Measurements from ENCODE around the gene C11orf24.
"Not testable (repeated sequence)": the region's sequence is repeated elsewhere in the genome, so short reads cannot be mapped to it uniquely, and the experiment has no call there.

C11orf24 gene

DNA sequence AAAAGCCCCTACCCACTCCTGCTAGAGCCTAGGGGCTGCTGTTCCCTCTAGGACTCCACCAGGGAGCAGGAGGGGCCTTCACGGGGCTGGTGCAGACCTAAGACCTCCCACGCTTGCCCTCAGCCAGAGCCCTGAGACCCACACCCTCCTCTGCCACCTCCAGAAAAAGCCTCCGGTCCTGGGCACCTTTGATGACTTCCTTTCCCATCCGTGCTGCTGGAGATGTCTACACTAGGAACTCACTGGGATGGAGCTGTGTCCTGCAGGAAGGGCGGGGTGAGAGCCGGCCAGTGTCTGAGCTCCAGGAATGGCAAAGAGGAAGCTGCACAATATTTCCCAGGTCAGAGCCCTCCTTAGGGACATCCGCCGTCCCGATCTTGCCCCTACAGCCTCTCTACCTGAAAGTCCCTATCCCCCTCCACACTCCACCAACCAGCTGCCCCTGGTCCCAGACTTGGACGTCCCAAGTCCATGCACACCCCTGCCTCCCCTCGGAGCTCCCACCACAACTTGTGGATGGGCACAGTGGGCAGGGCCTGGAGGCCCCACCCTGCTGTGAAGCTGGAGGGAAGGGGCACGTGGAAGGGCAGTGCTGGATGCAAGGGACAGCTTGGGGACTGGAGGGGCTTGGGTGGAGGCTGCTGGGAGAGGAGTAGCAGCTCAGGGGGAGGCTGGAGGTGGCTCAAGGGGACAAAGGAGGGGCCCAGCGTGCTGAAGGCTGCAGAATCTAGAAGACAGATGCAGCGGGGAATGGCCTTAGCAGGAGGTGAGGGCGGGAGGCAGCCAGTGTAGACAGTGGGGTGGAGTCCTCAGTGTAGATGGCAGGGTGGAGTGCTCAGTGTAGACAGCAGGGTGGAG, 27.1 kb upstream of the C11orf24 start:
- no peak for ATAC-seq
- DNase-seq, result no peak

DNA sequence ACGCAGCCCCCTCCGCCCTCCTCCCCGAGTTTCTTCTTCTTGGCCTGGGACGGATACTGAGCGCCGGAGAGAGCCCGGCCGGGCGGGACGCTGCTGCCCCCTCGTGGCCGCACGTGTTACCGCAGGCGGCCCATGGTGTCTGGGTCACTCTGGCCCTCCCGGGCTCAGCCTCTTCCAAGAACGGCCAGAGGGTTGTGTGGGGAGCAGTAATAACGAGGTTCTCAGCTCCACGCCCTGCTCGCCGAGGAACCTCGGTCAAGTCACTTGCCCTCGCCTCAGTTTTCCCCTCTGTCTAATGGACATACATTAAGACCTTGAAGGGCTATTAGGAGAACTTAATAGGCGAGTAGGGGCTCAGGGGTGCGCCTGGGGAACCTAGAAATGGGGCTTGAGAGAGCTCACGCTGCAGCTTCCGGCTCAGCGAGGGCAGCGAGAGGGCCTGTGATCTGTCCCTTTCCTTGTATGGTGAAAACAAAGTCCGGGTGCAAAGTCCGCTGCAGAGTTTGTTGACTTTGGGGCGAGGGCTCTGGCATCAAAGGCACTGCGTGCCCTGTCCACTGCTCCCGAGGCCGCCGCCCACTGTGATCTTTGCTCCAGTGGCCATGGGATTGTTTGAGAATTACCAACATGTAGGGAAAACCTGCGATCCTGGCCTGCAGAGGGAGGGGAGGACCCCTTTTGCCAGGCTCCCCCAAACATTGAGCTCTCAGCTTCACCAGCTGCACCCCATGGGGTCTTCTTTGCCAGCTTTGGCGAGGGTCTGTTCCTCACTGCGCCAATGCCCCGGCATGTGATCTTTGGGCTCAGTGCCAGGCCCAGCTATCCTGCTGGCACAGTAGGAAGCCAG, 26.3 kb upstream of the C11orf24 start:
- ATAC-seq (peak; percentile 94), DNase-seq (peak; percentile 82)

DNA sequence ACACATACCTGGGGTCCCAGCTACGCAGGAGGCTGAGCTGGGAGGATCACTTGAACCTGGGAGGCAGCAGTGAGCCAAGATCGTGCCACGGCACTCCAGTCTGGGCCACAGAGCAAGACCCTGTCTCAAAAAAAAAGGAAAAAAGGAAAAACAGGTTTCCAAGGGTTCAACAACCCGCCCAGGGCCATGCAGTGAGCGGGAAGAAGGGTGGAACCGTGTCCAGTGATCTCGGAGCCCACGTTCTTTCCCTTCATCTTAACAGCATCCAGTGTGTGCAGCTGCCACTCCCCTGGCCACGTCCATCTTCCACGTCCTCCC, 25.7 kb upstream of the C11orf24 start:
- ATAC-seq (no peak), DNase-seq (no peak)

DNA sequence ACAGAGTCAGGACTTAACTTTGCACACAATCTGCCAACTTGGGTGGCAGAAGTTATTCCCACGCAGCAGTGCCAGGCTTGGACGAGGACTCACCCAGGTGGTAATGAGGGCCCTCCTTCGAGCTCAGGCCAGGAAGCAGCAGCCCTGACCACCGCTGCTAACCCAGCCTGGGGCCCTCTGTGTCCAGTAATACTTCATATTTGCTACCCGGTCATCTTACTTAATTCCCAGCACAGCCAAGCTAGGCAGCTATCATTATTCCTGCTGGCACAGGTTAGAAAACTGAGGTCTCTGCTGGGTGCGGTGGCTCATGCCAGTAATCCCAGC, 25.2 kb upstream of the C11orf24 start:
- DNase-seq (no peak), ATAC-seq (no peak)

DNA sequence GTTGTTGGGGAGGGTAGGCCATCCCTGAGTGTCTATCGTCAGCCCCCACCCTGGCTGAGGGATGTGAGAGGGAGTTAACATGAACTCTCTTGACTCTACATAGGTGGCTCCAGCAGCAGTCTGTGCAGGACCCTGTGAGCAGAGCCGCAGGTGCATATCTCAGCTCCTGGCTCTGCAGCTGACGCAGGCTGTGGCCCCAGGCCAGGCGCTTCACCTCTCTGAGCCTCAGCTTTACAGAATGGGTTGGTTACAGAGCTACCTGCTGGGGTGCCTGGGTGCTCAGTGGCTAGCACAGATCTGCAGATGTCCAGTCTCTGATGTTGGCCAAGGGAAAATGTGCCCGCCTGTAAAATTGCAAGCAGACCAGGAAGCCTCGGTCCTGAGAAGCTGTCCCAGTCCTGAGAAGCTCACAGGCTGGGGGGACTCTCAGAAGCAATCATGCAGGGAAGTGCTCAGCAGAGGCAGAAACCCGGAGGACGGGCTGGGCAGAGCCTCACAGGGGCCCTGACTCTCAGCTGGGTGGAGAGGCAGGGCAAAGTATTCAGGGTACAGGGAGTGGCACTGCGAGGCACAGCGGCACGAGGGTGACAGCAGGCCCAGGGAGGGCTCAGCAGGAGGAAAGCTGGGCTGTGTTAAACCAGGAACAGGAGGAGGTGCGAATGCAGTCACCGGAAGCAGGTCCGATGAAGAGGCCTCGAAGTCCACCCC, 24.7 kb upstream of the C11orf24 start:
- no peak for ATAC-seq

DNA sequence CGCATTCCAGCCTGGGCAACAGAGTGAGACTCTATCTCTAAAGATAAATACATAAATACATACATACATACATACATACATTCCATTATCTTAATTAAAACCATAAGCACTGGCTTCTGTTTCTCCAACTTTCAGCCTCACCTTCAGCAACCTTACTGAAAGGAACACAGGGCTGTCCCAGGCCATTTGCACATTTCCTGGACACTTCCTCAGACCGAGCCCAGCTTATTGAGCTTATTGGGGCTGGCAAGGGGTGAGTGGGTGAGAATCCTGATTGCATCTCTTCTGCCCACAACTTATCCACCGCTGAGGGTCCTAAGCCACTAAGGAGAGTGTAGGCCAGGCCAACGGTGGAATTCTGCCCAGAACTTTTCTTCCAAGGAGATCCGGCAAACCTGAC, 24.2 kb upstream of the C11orf24 start:
- ATAC-seq (no peak), DNase-seq (no peak)

More for the DNA sequence above, 24.7 kb upstream of the C11orf24 start:
- DNase-seq, result no peak

DNA sequence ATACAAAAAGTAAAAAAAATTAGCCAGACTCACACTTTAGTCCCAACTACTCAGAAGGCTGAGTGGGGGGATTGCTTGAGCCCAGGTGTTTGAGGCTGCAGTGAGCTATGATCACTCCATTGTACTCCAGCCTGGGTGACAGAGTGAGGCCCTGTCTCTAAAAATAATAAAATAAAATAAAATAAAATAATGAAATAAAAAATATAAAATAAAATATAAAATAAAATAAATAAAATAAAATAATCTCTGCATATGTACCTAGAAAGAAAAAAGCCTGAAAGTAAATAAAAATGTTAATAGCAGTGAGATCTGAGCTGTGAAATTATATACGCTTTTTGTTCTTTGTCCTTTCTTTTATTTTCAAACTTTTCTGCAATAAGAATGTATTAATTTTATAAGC, 23.5 kb upstream of the C11orf24 start:
- DNase-seq (no peak), ATAC-seq (no peak)

DNA sequence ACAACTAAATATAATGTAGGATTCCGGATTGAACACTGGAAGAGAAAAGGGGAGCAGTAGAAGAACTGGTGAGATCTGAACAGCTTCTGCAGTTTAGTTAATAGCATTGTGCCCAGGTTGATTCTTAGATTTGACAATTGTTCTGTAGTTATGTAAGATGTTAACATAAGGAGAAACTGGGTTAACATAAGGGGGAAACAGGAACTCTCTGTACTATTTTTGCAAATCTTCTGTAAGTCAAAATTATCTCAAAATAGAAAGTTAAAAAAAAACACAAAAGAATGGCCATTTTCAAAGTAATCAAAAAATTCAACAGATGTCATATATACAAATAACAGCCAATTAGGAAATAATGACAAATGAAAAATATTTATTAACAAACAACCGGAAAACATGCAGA, 21.9 kb upstream of the C11orf24 start:
- DNase-seq (no peak), ATAC-seq (no peak)

DNA sequence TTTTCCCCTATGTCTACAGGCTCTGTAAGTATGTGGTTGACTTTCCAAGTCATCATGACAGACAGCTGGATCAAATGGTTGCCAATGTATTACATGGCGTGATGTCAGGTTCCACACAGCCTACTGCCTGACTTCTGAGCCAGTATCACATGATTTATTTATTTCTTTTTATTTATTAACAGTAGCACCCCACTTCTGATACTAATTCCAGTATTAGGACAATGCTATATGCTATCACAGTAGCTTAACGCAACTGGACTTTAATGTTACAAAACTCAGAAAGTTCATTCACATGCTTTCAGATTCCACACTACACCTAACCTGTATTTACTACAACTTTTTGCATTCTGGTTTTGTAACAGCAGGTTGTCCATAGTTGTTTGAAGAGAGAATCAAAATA, 17.7 kb upstream of the C11orf24 start:
- no peak for DNase-seq

DNA sequence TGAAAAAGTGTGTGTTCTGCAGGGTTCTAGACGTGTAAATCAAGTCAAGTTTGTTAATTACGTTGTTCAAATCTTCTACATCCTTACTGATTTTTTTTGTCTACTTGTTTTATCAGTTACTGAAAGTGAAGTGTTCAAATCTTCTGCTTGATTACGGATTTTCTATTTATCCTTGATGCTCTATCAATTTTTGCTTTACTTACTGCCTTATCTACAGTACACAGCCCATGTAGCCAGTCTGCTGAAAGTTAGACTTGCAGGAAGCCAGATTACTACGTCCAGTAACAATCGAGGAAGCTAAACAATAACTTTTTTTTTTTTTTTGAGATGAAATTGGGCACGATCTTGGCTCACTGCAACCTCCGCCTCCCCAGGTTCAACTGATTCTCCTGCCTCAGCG, 15.6 kb upstream of the C11orf24 start:
- DNase-seq, result no peak
- no peak for ATAC-seq

More for the DNA sequence above, 17.7 kb upstream of the C11orf24 start:
- ATAC-seq, result no peak

DNA sequence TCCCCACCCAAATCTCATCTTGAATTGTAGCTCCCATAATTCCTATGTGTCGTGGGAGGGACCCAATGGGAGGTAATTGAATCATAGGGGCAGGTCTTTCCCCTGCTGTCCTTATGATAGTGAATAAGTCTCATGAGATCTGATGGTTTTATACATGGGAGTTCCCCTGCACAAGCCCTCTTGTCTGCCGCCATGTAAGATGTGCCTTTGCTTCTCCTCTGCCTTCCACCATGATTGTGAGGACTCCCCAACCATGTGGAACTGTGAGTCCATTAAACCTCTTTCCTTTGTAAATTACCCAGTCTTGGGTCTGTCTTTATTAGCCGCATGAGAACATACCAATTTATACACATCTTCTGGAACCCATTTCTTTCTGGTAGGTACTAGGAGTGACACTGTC, 12.8 kb upstream of the C11orf24 start:
- not testable (repeated sequence) for DNase-seq, ATAC-seq

DNA sequence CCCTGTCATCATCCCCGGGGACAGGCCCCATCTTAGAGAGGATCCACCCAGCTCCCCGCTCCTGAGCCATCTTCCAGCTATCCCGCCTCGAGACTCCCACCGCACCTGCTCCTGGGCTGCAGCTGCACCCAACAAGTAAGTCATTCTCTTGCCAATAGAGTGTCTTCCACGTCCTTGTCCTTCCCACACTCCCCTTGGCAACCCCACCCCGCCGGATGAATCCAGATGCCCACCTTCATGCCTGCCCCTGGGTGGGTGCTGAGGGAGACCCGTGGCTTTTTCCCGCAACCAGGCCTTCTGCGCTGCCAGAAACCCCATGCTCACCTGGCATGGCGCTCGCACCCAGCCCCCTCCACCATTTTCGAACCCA, 11.1 kb upstream of the C11orf24 start:
- DNase-seq, result no peak

DNA sequence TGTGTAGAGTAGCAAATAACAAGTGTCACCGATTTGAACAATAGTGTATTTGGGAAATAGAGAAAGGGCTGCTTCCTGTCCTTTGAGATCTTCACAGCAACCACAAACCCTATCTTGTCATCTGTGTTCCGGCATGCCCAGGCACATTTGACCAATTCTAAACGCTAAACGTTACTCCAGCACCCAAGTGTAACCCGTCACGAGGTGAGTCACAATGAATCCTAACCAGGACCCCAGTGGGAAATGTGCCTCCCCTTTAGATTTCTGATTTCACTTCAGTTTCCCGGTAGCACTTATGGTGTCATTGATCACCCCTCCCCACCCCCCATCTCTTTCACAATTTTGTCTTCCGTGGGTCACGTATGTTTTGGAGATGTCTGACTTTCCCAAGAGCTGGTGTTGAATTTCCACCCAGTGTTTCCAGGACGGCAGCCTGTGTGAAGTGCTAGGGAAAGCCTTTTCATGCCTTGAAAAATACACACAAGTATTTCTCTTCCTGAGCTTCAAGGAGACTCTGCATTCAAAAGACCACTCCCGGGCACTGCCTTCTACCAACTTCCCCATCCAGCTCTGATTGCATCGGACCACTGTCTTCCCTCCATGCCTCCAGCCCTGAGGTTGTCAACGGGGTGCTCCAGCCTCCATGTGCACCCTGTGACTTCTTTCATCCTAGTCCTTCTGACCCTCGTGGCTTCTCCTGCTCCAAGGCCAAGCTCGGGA, 10.5 kb upstream of the C11orf24 start:
- ATAC-seq, result peak; percentile 98

More for the DNA sequence above, 11.1 kb upstream of the C11orf24 start:
- ATAC-seq, result no peak

DNA sequence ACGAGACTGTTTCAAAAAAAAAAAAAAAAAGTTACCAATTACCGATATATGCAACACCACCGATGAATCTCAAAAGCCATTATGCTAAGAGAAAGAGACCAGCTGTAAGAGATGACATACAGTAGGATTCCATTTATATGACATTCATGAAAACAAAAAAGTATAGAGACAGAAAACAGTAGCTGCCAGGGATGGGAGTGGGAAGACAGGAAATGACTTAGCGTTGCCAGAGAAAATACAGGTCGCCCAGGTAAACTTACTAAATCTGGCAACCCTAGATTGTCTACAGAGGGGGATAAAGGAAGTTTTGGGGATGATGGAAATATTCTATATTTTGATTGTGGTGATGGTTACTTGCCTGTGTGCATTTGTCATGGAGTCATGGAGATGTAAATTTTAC, 7.9 kb upstream of the C11orf24 start:
- no peak for DNase-seq
- ATAC-seq, result no peak

More for the DNA sequence above, 10.5 kb upstream of the C11orf24 start:
- DNase-seq, result peak; percentile 57

DNA sequence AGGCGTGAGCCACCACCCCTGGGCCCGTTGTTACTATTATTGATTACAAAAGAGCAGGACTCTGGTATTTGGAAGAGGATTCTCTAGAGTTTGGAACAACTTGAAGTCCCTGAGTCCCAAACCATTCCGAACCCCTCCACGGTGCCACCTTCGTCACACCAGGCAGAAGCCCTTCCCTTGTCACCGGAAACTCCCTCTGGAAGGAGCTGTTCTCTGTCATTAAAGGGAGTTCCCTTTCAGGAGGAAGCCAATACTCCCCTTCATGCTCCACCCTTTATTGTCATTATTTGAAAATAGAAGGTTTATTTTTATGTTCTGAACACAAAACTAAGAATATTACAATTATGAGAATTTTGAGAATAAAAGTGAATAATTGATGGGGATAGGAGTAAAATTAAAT, 5.1 kb upstream of the C11orf24 start:
- no peak for DNase-seq

DNA sequence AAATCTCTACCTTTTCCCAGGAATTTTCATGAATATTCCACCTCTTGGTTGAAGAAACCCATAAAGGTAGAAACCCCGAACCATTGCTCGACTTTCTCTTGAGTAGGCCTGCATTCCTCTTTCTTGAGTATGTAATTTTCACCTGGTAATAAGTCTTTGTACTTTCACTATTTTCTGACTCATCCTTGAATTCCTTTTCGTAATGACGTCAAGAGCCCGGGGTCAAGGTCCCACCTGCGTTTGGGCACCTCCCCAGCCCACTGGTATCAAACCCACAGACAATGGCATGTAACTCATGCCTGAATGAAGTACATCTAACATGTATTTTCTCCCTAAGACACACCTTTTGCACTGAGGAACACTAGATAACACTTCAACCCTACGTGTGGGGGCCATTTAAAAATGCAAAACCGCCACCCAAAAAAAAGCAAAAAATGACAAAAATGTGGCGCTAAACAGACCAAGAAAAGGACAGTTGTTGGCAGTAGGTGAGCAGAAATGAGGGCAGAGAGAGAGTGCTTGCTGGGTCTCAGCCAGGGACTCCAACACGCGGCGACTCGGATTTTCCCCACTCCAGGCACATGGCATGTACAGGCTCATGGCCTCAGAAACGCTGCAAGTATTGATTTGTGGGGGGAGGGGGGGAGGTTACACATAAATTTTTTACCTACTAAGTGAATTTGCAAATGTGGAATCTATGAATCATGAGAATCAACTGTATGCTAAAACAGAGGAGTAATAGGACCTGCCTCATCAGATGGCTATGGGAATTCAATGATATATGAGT, 4.1 kb upstream of the C11orf24 start:
- ATAC-seq, result no peak

More for the DNA sequence above, 5.1 kb upstream of the C11orf24 start:
- ATAC-seq, result no peak

DNA sequence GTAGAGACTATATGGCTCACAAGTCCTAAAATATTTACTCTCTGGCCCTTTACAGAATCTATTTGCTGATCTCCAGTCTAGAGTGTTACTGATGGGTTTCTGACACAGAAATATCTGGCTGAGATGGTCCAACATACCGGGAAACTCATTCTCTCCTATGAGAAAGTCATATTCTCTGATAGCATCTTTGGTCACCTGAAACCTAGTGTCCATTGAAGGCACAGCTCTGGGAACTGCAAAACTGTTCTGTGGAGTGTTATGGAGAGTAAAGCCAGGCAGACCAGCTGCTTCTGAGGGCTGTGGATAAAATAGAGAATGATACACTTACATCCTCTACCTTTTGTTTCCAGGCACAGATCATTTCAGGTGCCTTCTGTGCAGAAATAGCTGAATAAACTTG, 2.5 kb upstream of the C11orf24 start:
- no peak for DNase-seq
- ATAC-seq, result no peak

More for the DNA sequence above, 4.1 kb upstream of the C11orf24 start:
- DNase-seq, result no peak

DNA sequence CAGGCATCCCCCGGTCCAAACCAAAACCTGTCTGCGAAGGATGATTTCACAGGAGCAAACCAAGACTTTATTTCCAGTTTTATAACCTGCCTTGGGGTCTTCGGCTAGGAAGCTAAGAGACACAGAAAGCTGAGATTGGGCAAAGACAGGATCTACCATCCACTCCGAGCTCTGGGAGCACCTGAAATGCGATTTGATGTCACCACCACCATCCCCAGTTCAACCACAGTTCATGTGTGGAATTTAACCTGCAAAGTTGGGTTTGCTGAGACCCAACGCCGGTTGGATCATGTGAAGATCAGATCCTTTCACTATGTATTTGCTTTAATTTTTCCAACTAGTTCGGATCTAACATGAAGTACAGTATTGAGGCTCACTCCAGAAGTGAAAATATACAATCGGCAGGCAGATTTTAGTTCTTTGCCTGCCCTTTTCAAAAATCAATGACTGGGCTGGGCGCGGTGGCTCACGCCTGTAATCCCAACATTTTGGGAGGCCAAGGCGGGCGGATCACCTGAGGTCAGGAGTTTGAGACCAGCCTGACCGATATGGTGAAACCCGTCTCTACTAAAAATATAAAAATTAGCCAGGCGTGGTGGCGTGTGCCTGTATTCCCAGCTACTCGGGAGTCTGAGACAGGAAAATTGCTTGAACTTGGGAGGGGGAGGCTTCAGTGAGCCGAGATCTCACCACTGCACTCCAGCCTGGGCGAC, 1.4 kb upstream of the C11orf24 start:
- no peak for DNase-seq
- ATAC-seq, result no peak

DNA sequence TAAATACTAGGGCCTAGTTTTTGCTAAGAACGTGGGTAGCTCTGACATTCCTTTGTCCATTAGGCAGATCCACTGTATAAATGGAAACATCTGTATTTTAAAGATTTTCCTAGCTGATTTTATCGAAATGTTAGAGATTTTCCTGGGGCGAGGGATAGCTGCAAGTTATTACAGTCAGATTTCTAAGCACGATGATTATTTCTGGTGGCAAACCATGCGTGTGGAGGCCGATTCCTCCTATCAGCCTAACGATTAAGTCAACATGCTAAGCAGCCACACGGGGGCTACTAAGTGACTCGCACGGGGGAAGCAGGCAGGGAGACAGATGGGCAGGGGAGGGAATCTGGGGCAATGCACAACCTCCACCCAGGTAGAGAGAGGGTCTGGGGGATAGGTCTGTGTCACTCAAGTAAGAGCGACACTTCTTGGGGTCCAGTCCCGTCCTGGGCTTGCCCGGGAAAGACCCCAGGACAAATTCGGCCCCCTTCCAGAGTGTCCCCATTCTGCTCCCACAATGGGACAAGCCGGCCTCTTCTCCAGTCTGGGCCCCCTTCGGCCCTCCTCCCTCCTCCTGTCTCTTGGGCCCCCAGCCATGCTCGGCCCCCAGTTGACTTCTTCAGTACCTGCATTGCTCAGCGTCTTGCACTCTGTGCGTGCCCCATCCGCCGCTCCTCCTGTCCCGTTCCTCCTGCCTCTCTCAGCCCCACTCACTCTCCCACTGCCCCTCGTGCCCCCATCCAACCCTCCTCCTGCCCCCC, 571 bp downstream of the C11orf24 start:
- ATAC-seq (peak; percentile 51), DNase-seq (peak; percentile 71)
